T-helper 2 cell treated with Interferon-gamma antibody and Interleukin-4, amounts not matched to agents 100 ng/mL and 5 ng/mL, for 36 hours (primary cell): Measurements from ENCODE around the gene VAV2. TPM values are rescaled to one million over a fixed set of nuclear protein-coding genes. Genes with fewer than 3 reads are reported as not detected.

Experiments
- intact Hi-C: fragments of 100-400 bp; cut with micrococcal nuclease; formaldehyde crosslinking; loops from one replicate; pipeline ENCODE4 v1.15.1; 2023
- total RNA-seq: library from RNA; stranded (reverse); gene quantifications from 2 replicates; pipeline ENCODE4 v1.2.3, GENCODE V29; 2022

Gene VAV2
- total RNA-seq, 1 donor from 2014 or later: 7.3 TPM

- intact Hi-C loops: no loop called here
Measured at GRCh38 chr9:133788045-133788818, 203.9 kb downstream of the VAV2 start.

- intact Hi-C loops: no loop called here
Measured at GRCh38 chr9:133787754-133788025, 204.4 kb downstream of the VAV2 start.

GRCh38 chr9:133786907-133787753, 205.0 kb downstream of the VAV2 start:
- intact Hi-C loops: no loop called here

- intact Hi-C loops: no loop called here
Measured at GRCh38 chr9:133786371-133786753, 205.8 kb downstream of the VAV2 start.

- intact Hi-C loops: no loop called here
Measured at GRCh38 chr9:133785753-133786370, 206.3 kb downstream of the VAV2 start.

GRCh38 chr9:133784731-133785561, 207.2 kb downstream of the VAV2 start:
- intact Hi-C loops: no loop called here

- intact Hi-C loops: no loop called here
Measured at GRCh38 chr9:133783331-133783731, 208.8 kb downstream of the VAV2 start.

GRCh38 chr9:133782157-133783130, 209.7 kb downstream of the VAV2 start:
- intact Hi-C loops: loop anchor here (1.0 kb wide), 1 partner anchor 212 kb away; no protein-coding TSS in a partner anchor

- intact Hi-C loops: loop anchor here (1.0 kb wide), 1 partner anchor 213 kb away; no protein-coding TSS in a partner anchor
Measured at GRCh38 chr9:133781828-133782135, 210.3 kb downstream of the VAV2 start.

- intact Hi-C loops: no loop called here
Measured at GRCh38 chr9:133780962-133781827, 210.9 kb downstream of the VAV2 start.

GRCh38 chr9:133780404-133780945, 211.6 kb downstream of the VAV2 start:
- intact Hi-C loops: no loop called here

- intact Hi-C loops: no loop called here
Measured at GRCh38 chr9:133779516-133780403, 212.4 kb downstream of the VAV2 start.

- intact Hi-C loops: no loop called here
Measured at GRCh38 chr9:133779081-133779480, 213.0 kb downstream of the VAV2 start.

- intact Hi-C loops: no loop called here
Measured at GRCh38 chr9:133778336-133779013, 213.6 kb downstream of the VAV2 start.

- intact Hi-C loops: no loop called here
Measured at GRCh38 chr9:133777871-133778270, 214.3 kb downstream of the VAV2 start.

- intact Hi-C loops: no loop called here
Measured at GRCh38 chr9:133777068-133777791, 214.9 kb downstream of the VAV2 start.
